Measurements from ENCODE around the gene VNN1.

DNA sequence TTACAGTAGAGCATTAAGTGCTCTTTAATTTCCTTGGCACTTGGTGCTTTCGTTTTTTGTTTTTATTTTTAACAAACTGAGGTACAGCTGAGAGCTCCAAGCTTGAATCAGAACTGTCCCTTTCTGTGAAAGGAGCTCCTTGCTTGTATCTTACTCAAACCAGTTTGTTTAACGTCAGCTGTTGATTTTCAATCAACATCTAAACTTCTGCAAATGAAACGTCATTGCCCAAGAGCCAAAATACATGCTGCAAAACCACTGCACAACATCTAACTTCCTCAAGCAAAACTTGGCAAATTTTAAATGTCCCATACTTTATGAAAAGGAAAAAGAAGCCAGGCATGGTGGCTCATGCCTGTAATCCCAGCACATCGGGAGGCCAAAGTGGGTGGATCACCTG is 28.6 kb upstream of the VNN1 start:
- TF ChIP-seq EZH2phosphoT487 (IDR thresholded peaks at IDR 0.05; ENCODE audit: borderline replicate concordance): no peak
- TF ChIP-seq, protein P1, sequence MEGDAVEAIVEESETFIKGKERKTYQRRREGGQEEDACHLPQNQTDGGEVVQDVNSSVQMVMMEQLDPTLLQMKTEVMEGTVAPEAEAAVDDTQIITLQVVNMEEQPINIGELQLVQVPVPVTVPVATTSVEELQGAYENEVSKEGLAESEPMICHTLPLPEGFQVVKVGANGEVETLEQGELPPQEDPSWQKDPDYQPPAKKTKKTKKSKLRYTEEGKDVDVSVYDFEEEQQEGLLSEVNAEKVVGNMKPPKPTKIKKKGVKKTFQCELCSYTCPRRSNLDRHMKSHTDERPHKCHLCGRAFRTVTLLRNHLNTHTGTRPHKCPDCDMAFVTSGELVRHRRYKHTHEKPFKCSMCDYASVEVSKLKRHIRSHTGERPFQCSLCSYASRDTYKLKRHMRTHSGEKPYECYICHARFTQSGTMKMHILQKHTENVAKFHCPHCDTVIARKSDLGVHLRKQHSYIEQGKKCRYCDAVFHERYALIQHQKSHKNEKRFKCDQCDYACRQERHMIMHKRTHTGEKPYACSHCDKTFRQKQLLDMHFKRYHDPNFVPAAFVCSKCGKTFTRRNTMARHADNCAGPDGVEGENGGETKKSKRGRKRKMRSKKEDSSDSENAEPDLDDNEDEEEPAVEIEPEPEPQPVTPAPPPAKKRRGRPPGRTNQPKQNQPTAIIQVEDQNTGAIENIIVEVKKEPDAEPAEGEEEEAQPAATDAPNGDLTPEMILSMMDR (conservative IDR thresholded peaks at IDR 0.05; ENCODE audit: low read length): no peak
